HEK293T (cell line): Measurements from ENCODE around the gene CUBN.

ENCODE experiments used
- CTCF ChIA-PET: fragments of 350-600 bp; formaldehyde crosslinking; extraction: SDS; loops from one replicate; lab custom pipeline; 2021; ENCODE audit warnings: antibody characterized with exemption, inconsistent platforms; lab: Yijun Ruan, JAX
- POLR2A ChIA-PET: fragments of 350-600 bp; formaldehyde crosslinking; extraction: SDS; loops from one replicate; lab custom pipeline; 2020; ENCODE audit warnings: antibody characterized with exemption, inconsistent platforms; lab: Yijun Ruan, JAX
- DNase-seq: peaks from one replicate; pipeline ENCODE4 v3.0.0; 2012; ENCODE audit warnings: mixed read lengths; ENCODE audit errors: extremely low spot score
- ARNT ChIP-seq: fragments of 450-650 bp; IDR thresholded peaks from 2 replicates; pipeline ENCODE4 v1.6.1; 2017; ENCODE audit warnings: mild to moderate bottlenecking
- BHLHE40 ChIP-seq: fragments of 450-650 bp; IDR thresholded peaks from 2 replicates; pipeline ENCODE4 v1.6.1; 2016; ENCODE audit warnings: mild to moderate bottlenecking, moderate library complexity, borderline replicate concordance
- CTBP1 ChIP-seq: fragments of 450-650 bp; IDR thresholded peaks from 2 replicates; pipeline ENCODE4 v1.6.1; 2016; ENCODE audit warnings: borderline replicate concordance
- ELF4 ChIP-seq: fragments of 450-650 bp; IDR thresholded peaks from 2 replicates; pipeline ENCODE4 v1.6.1; 2017; ENCODE audit warnings: antibody characterized with exemption
- FOXA1 ChIP-seq: fragments of 450-650 bp; IDR thresholded peaks from 2 replicates; pipeline ENCODE4 v1.6.1; 2016; ENCODE audit warnings: mild to moderate bottlenecking
- FOXK2 ChIP-seq: fragments of 450-650 bp; IDR thresholded peaks from 2 replicates; pipeline ENCODE4 v1.6.1; 2016; ENCODE audit warnings: mild to moderate bottlenecking
- FOXM1 ChIP-seq: fragments of 450-650 bp; IDR thresholded peaks from 2 replicates; pipeline ENCODE4 v1.6.1; 2017; ENCODE audit warnings: mild to moderate bottlenecking, borderline replicate concordance
- HDGF ChIP-seq: fragments of 450-650 bp; IDR thresholded peaks from 2 replicates; pipeline ENCODE4 v1.6.1; 2017; ENCODE audit warnings: antibody characterized with exemption, borderline replicate concordance
- L3MBTL2 ChIP-seq: fragments of 450-650 bp; conservative IDR thresholded peaks from 2 replicates; pipeline ENCODE4 v1.6.1; 2016; ENCODE audit warnings: mild to moderate bottlenecking
- LEF1 ChIP-seq: fragments of 450-650 bp; IDR thresholded peaks from 2 replicates; pipeline ENCODE4 v1.6.1; 2017; ENCODE audit warnings: mild to moderate bottlenecking, borderline replicate concordance
- NFRKB ChIP-seq: fragments of 450-650 bp; IDR thresholded peaks from 2 replicates; pipeline ENCODE4 v1.6.1; 2016; ENCODE audit warnings: mild to moderate bottlenecking, moderate library complexity
- PKNOX1 ChIP-seq: fragments of 450-650 bp; IDR thresholded peaks from 2 replicates; pipeline ENCODE4 v1.6.1; 2016
- SP1 ChIP-seq: fragments of 450-650 bp; IDR thresholded peaks from 2 replicates; pipeline ENCODE4 v1.6.1; 2017
- SUZ12 ChIP-seq: fragments of 450-650 bp; IDR thresholded peaks from 2 replicates; pipeline ENCODE4 v1.6.1; 2016; ENCODE audit warnings: mild to moderate bottlenecking
- TARDBP ChIP-seq: fragments of 450-650 bp; IDR thresholded peaks from 2 replicates; pipeline ENCODE4 v1.6.1; 2016
- ZNF384 ChIP-seq: fragments of 450-650 bp; IDR thresholded peaks from 2 replicates; pipeline ENCODE4 v1.6.1; 2016

Gene CUBN

DNA sequence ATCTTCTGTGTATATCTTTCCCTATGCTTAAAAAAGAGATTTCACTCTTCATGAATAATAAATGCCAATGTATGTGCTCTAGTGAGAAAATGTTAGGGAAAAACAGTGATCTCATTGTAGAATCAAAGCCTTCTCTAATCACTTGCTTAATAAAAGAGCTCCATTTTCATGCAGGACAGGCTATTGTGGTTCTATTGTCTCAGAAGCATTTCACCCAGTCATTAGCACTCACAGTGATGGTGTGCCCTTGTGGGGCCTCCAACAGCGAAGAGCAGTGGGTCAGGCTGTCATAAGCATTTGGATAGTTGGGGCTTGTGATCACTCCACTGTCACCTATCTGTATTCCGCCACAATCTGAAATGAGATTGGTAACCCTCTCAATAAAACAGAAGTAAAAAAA lies 228.5 kb downstream of the CUBN start:
- DNase-seq, result no peak
- CTCF ChIA-PET, result interaction anchor here (0.6 kb wide), 1 partner anchor 31 kb away, joined by 3 read pairs; no protein-coding TSS in a partner anchor
- POLR2A ChIA-PET, result no interaction called here
- TF ChIP-seq FOXM1 (no peak), LEF1 (no peak), NFRKB (no peak), FOXA1 (no peak), SUZ12 (no peak), SP1 (no peak), ZNF384 (no peak), ARNT (no peak), FOXK2 (no peak), L3MBTL2 (no peak)

- CTCF ChIA-PET, result no interaction called here
- DNase-seq, result no peak
- TF ChIP-seq SUZ12 (no peak), TARDBP (no peak), ARNT (no peak), PKNOX1 (no peak), ZNF384 (no peak), HDGF (no peak), FOXK2 (no peak), FOXA1 (no peak), BHLHE40 (no peak), ELF4 (no peak), SP1 (no peak), LEF1 (no peak), NFRKB (no peak), L3MBTL2 (no peak), FOXM1 (no peak), CTBP1 (no peak)
- POLR2A ChIA-PET, result no interaction called here
Measured at GRCh38 chr10:16896993-16897392, 232.6 kb downstream of the CUBN start.

DNA sequence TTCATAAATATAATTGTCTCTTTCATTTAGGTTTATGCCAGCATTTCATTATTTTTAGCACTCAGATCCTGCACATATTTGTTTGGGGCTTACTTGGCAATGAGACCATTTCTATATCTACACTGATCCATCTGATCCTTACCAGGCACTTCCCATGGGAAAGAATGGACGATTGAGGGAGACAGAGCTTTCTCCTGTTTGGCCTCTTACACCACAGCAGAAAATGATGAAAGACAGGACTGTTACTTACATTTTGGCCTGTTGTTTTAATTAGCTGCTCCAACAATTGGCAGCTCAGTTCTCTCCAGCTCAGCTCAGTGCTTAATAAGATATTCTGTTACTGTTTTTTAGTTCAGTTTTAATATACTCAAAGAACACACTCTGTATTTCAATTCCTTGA lies 234.8 kb downstream of the CUBN start:
- TF ChIP-seq ELF4, result no peak
- DNase-seq, result no peak
- CTCF ChIA-PET, result no interaction called here
- POLR2A ChIA-PET, result no interaction called here

GRCh38 chr10:16893664-16894063 lies 235.9 kb downstream of the CUBN start:
- ChIA-PET CTCF (no interaction called here), POLR2A (no interaction called here)
- no peak for DNase-seq
- TF ChIP-seq LEF1 (no peak), L3MBTL2 (no peak), ELF4 (no peak), SP1 (no peak), NFRKB (no peak), SUZ12 (no peak), FOXA1 (no peak), TARDBP (no peak), HDGF (no peak), ZNF384 (no peak), FOXK2 (no peak), FOXM1 (no peak), CTBP1 (no peak), BHLHE40 (no peak)

- ChIA-PET CTCF (no interaction called here), POLR2A (no interaction called here)
- no peak for TF ChIP-seq SUZ12
- peak; percentile 31 for TF ChIP-seq ELF4
- DNase-seq, result no peak
Measured at GRCh38 chr10:16891375-16892313, 238.0 kb downstream of the CUBN start.

GRCh38 chr10:16890691-16891090 lies 238.9 kb downstream of the CUBN start:
- ChIA-PET CTCF (no interaction called here), POLR2A (no interaction called here)
- TF ChIP-seq BHLHE40 (no peak), FOXA1 (no peak), HDGF (no peak), ZNF384 (no peak), ELF4 (no peak), PKNOX1 (no peak), FOXM1 (no peak), LEF1 (no peak)

GRCh38 chr10:16887565-16887964 lies 242.0 kb downstream of the CUBN start:
- no peak for TF ChIP-seq NFRKB
- no peak for TF ChIP-seq LEF1
- TF ChIP-seq SP1, result no peak
- TF ChIP-seq SUZ12, result no peak
- no peak for TF ChIP-seq CTBP1
- TF ChIP-seq PKNOX1, result no peak
- no peak for TF ChIP-seq ARNT
- TF ChIP-seq L3MBTL2, result no peak
- TF ChIP-seq ELF4, result no peak
- TF ChIP-seq TARDBP, result no peak
- TF ChIP-seq HDGF, result no peak
- TF ChIP-seq BHLHE40, result no peak
- no peak for TF ChIP-seq FOXM1
- no peak for TF ChIP-seq FOXA1
- TF ChIP-seq ZNF384, result no peak
- no peak for TF ChIP-seq FOXK2
- POLR2A ChIA-PET, result no interaction called here
- CTCF ChIA-PET, result no interaction called here
- DNase-seq, result no peak

More at GRCh38 chr10:16890691-16891090, 238.9 kb downstream of the CUBN start:
- no peak for DNase-seq
